Lower leg skin (tissue), 3 donors: ENCODE measurements around the gene EXOC7.

Experiments used
- POLR2A ChIP-seq, 2 donors: fragments of 450-650 bp; IDR thresholded peaks; one replicate each; pipeline ENCODE4 v1.6.1; 2016 to 2017; ENCODE audit warnings: antibody characterized with exemption in 2 of 2, mild to moderate bottlenecking in 1 of 2, moderate library complexity in 1 of 2
- TF ChIP-seq, protein P1 (sequence below), 3 donors: fragments of 450-650 bp; IDR thresholded peaks; one replicate each; pipeline ENCODE4 v1.5.1; 2016; ENCODE audit warnings: antibody characterized with exemption in 3 of 3, mild to moderate bottlenecking in 3 of 3, moderate library complexity in 2 of 3

GRCh38 chr17:76049836-76050537, 53.6 kb downstream of the EXOC7 start:
- TF ChIP-seq, protein P1, sequence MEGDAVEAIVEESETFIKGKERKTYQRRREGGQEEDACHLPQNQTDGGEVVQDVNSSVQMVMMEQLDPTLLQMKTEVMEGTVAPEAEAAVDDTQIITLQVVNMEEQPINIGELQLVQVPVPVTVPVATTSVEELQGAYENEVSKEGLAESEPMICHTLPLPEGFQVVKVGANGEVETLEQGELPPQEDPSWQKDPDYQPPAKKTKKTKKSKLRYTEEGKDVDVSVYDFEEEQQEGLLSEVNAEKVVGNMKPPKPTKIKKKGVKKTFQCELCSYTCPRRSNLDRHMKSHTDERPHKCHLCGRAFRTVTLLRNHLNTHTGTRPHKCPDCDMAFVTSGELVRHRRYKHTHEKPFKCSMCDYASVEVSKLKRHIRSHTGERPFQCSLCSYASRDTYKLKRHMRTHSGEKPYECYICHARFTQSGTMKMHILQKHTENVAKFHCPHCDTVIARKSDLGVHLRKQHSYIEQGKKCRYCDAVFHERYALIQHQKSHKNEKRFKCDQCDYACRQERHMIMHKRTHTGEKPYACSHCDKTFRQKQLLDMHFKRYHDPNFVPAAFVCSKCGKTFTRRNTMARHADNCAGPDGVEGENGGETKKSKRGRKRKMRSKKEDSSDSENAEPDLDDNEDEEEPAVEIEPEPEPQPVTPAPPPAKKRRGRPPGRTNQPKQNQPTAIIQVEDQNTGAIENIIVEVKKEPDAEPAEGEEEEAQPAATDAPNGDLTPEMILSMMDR (IDR thresholded peaks at IDR 0.05), result no peak
- no peak for TF ChIP-seq POLR2A (IDR thresholded peaks at IDR 0.05)
